ENCODE measurements around the gene RFPL3. TPM values are rescaled to one million over a fixed set of nuclear protein-coding genes. Genes with fewer than 3 reads are reported as not detected.

RFPL3 gene
- polyA plus RNA-seq, 1 donor = not detected

Other genes starting within 250 kb of the RFPL3 start
- not detected for gene C22orf42, start 198.6 kb upstream of the RFPL3 start, polyA plus RNA-seq (ENCODE audit: insufficient read length)
- gene RFPL2, start 152.8 kb upstream of the RFPL3 start, polyA plus RNA-seq (ENCODE audit: insufficient read length) = 0.16 TPM
- gene SLC5A4, start 102.5 kb upstream of the RFPL3 start, polyA plus RNA-seq (ENCODE audit: insufficient read length) = 1.6 TPM
- gene RTCB, start 54.4 kb downstream of the RFPL3 start, polyA plus RNA-seq (ENCODE audit: insufficient read length) = 59.3 TPM
- gene BPIFC, start 106.6 kb downstream of the RFPL3 start, polyA plus RNA-seq (ENCODE audit: insufficient read length) = not detected
- 56.1 TPM for gene FBXO7, start 116.9 kb downstream of the RFPL3 start, polyA plus RNA-seq (ENCODE audit: insufficient read length)